Gastroesophageal sphincter (tissue), 3 donors: ENCODE measurements around the gene SYT7.

Experiments
- CTCF ChIP-seq, 4 experiments: fragments of 200-600 bp in 2 of 4; fragments of 450-650 bp in 2 of 4; sonication (generic) in 1 of 4; IDR thresholded peaks; one replicate each; pipeline ENCODE4 v1.5.1; 2017 to 2019; ENCODE audit warnings: antibody characterized with exemption in 4 of 4, mild to moderate bottlenecking in 2 of 4, moderate library complexity in 2 of 4
- EP300 ChIP-seq: sonication (generic); formaldehyde crosslinking; IDR thresholded peaks from one replicate; pipeline ENCODE4 v1.6.1; 2017; ENCODE audit warnings: antibody characterized with exemption, mild to moderate bottlenecking
- POLR2A ChIP-seq, 2 donors: fragments of 450-650 bp; IDR thresholded peaks; one replicate each; pipeline ENCODE4 v1.6.1; 2017; ENCODE audit warnings: antibody characterized with exemption in 2 of 2, mild to moderate bottlenecking in 2 of 2, moderate library complexity in 1 of 2
- POLR2AphosphoS5 ChIP-seq: sonication (generic); formaldehyde crosslinking; IDR thresholded peaks from one replicate; pipeline ENCODE4 v1.6.1; 2017; ENCODE audit warnings: antibody characterized with exemption

DNA sequence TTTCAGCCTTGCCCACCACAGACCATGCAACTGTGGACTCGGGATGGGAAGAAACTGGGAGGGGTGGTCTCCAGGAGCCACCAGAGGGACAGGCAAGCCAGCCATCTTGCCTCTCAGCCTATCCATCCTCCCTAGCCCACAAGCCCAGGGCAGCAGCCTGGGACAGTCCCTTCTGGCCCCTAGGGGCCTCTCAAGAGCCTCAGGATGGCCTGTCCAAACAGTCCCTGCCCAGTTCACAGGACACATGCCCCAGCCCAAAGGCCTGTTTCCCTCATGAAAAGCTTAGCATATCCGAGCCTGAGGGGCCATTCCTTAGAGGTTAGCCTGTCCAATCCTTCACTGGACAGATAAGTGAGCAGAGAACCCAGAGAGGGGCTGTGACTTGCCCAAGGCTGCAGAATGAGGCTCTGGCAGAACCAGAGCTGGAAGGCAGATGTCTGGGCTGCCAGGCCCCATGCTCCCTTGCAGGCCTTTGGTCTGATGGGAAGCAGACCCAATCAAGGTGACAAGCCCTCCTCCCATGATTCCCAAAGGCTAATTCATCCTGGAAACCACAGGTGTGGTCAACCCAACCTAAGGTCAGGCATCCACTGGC is 44.1 kb downstream of the SYT7 start:
- TF ChIP-seq EP300 (no peak), CTCF (IDR thresholded peaks at IDR 0.05) (no peak), POLR2A (IDR thresholded peaks at IDR 0.05) (no peak), POLR2AphosphoS5 (no peak)
